ENCODE measurements around the gene SKI.

Gene SKI

DNA sequence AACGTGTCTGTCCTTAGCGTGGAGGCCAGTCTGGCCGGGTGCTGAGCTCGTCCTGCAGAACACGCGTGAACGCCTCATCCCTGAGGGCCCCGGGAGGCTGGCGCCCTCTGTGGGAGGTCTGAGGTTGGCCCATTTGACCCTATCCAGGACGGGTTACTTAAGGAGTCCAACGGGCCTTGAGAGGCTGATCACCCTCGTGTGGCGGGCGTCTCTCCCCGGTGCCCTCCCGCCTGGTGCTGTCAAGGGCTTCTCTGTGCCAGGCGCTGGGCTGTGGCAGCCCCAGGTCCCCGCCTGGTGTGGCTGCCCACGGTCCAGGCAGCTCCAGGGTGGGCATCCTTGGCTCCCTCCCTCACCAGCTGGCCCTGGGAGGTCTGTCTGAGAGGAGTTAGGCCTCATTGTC, 9.7 kb downstream of the SKI start:
- in situ Hi-C loops (cut with HindIII; ENCODE audit: low sequenced_read_pairs) = no loop called here
- no peak overlapping the region for H3K4me3 ChIP-seq (ENCODE audit: low read depth, low read length)
- TF ChIP-seq, protein P1, sequence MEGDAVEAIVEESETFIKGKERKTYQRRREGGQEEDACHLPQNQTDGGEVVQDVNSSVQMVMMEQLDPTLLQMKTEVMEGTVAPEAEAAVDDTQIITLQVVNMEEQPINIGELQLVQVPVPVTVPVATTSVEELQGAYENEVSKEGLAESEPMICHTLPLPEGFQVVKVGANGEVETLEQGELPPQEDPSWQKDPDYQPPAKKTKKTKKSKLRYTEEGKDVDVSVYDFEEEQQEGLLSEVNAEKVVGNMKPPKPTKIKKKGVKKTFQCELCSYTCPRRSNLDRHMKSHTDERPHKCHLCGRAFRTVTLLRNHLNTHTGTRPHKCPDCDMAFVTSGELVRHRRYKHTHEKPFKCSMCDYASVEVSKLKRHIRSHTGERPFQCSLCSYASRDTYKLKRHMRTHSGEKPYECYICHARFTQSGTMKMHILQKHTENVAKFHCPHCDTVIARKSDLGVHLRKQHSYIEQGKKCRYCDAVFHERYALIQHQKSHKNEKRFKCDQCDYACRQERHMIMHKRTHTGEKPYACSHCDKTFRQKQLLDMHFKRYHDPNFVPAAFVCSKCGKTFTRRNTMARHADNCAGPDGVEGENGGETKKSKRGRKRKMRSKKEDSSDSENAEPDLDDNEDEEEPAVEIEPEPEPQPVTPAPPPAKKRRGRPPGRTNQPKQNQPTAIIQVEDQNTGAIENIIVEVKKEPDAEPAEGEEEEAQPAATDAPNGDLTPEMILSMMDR (IDR thresholded peaks at IDR 0.05; ENCODE audit: low read depth, low read length, missing control alignments) = no peak
- DNase-seq (ENCODE audit: low read depth) = no peak

DNA sequence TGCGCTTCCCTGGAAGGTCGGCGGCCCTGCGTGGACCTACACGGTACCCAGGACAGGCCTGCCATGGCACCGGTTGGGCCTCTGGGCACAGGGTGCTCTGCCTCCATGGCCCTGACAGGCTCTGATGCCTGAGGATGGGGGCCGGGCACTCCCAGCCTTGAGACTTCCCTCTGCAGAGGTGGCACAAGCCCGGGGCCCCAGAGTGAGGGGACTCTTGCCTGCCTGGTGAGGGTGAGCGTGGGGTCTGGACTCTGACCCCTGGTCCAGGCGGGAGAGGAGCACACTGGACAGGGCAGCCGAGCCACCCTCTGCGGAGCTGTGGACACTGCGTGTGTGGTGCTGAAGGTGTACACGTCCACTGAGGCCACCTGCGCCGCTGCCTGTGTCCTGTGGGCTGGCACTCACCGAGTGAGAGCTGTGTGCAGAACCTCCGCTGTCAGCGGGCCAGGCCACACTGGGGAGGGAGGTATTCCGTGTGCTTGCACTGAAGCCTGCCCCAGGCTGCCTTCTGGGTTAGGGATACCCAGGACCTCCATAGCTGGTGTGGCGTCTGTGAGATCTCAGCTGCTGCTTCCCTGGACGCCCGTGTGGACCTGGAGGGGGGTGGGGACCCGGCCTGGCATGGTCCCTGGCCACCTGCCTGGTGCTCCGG, 10.4 kb downstream of the SKI start:
- TF ChIP-seq, protein P1 (IDR thresholded peaks at IDR 0.05; ENCODE audit: low read depth, low read length, missing control alignments) = no peak
- no peak overlapping the region for H3K4me3 ChIP-seq (ENCODE audit: low read depth, low read length)
- no peak for DNase-seq (ENCODE audit: low read depth)
- in situ Hi-C loops (cut with HindIII; ENCODE audit: low sequenced_read_pairs) = no loop called here

DNA sequence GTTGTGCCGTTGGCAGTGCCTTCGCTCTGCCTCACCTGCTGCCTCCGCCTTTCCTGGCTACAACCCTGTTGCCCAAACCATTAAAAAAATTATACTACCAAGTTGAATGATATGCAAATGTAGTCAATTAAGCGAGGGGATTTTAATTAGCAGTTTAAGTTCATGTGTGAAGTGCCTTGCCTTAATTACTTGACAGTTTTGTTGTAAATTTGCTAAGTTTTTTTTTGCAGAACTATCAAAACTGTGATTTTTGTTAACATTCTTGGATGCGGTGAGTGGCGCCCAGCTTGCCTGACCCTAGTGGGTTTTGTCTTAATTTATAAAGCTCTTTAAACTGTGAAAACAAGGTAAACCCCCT, 10.9 kb downstream of the SKI start:
- in situ Hi-C loops (cut with HindIII; ENCODE audit: low sequenced_read_pairs) = no loop called here
- TF ChIP-seq, protein P1 (IDR thresholded peaks at IDR 0.05; ENCODE audit: low read depth, low read length, missing control alignments) = no peak
- no peak overlapping the region for H3K4me3 ChIP-seq (ENCODE audit: low read depth, low read length)
- DNase-seq (ENCODE audit: low read depth) = no peak

DNA sequence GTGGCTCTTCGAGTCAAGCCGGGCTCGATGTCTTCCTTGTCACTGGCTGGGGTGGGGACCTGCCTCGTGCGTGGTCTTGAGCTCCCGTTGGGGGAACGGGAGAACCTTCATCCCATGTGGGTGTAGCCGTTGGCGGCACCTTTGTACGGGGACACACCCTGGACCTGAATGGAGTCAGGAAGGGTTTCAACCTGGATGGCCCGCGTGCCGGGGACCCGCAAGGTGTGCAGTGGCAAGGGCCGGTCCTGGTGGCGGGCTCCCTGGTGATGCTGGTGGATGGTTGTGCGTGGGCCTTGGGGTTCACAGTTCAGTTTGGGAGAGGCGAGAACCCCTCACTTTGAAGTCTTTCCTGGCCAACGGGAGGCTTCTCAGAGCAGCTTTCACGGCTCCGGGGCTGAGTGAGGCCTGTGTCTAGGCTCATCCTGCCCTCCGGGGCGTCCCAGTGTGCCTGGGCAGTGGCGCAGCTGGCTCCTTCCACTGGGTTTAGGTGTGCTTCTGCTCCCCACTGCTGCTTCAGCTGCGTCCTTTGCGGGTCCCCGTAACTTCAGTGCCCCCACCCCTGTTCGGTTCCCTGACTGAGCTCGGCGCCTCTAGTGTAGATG, 11.4 kb downstream of the SKI start:
- TF ChIP-seq, protein P1 (IDR thresholded peaks at IDR 0.05; ENCODE audit: low read depth, low read length, missing control alignments) = no peak
- DNase-seq (ENCODE audit: low read depth) = no peak
- no peak overlapping the region for H3K4me3 ChIP-seq (ENCODE audit: low read depth, low read length)
- in situ Hi-C loops (cut with HindIII; ENCODE audit: low sequenced_read_pairs) = no loop called here

DNA sequence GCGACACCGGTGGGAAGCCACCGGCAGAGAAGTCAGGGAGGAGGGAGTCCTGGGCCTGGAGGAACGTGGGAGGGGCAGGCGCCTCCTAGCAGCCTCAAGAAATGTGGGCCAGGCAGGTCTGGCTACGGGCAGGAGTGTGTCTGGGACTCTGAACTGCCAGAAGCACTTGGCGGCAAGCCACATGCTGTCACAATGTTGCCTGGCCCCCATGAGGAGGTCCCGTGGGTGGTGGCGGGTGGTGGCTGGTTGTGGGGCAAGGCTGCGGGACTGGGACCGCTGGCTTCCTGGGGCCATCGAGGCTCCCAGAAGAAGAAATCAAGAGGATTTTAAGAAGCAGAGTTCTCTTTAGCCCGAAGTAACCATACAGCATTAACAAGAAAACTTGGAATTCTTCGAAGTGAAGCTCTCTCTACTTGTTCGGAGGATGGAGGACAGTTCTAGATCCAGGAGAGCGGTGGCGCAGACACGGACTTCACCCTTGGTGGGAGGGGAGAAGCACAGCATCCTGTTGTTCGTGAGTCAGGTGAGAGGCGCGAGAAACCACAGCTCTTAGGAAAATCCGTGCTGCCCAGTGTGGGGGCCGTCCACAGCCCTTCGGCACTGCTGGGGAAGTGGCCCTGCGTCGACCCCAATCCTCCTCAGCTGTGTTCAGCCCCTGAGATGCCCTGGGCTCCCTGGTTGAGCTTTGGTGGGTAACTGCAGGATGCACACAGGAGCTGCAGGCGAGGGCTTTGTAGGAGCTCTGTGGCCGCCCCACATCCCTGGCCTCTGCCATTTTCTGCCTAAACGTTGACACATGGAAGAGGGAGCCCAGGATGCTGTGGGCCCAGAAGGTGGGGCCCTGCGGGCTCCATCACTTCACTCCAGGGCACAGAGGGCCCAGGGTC, 12.4 kb downstream of the SKI start:
- DNase-seq (ENCODE audit: low read depth) = no peak
- TF ChIP-seq, protein P1 (IDR thresholded peaks at IDR 0.05; ENCODE audit: low read depth, low read length, missing control alignments) = no peak
- in situ Hi-C loops (cut with HindIII; ENCODE audit: low sequenced_read_pairs) = no loop called here
- peak overlapping the region; percentile 7 for H3K4me3 ChIP-seq (ENCODE audit: low read depth, low read length)

DNA sequence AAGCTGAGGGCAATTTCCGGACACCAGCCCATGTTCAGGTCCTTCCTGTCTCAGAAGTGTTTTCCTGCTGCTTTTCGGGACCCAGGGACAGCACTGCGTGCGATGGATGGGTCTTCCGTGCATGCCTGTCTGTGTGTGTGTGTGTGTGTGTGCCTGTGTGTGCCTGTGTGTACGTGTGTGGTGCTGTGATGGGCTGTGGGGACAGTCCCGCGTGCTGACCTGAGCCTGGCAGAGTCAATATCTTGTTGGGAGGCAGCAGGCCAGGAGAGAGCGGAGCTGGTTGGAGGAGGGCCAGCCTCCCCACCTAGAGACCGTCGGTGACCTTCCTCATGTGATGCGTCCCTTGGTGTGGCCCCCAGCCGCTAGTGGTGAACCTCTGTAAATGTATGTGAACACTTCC, 13.7 kb downstream of the SKI start:
- in situ Hi-C loops (cut with HindIII; ENCODE audit: low sequenced_read_pairs) = no loop called here
- no peak for DNase-seq (ENCODE audit: low read depth)
- no peak overlapping the region for H3K4me3 ChIP-seq (ENCODE audit: low read depth, low read length)
- TF ChIP-seq, protein P1 (IDR thresholded peaks at IDR 0.05; ENCODE audit: low read depth, low read length, missing control alignments) = no peak

Measured in astrocyte of the cerebellum (primary cell).